ENCODE data around the gene RUNX2. TPM values are rescaled to one million over a fixed set of nuclear protein-coding genes. Genes with fewer than 3 reads are reported as not detected.

The RUNX2 gene
- polyA plus RNA-seq, 1 donor from 2014 or later, result not detected

- Histone ChIP-seq H3K4me2 (ENCODE audit: low read length) (no peak overlapping the region), H3K27ac (ENCODE audit: low read length) (no peak overlapping the region), H4K20me1 (ENCODE audit: insufficient read depth) (no peaks in the 10 kb centered on the region), H3K9me3 (ENCODE audit: low read length) (no peaks in the 10 kb centered on the region), H3K79me2 (replicated peaks; ENCODE audit: insufficient read depth, low read length) (no peaks in the 10 kb centered on the region), H3K9me2 (ENCODE audit: insufficient read depth, low read length) (no peaks in the 10 kb centered on the region), H2AFZ (ENCODE audit: low read depth, low read length) (no peak overlapping the region), H3K27me3 (ENCODE audit: insufficient read depth, low read depth, low read length) (no peaks in the 10 kb centered on the region), H3K9ac (ENCODE audit: low read length) (no peak overlapping the region), H3K4me3 (ENCODE audit: low read length) (no peak overlapping the region), H3K36me3 (ENCODE audit: insufficient read depth, low read length) (no peaks in the 10 kb centered on the region), H3F3A (ENCODE audit: insufficient read depth, low read length, poor library complexity, severe bottlenecking) (no peaks in the 10 kb centered on the region)
- TF ChIP-seq EP300 (conservative IDR thresholded peaks at IDR 0.05; ENCODE audit: poor library complexity, severe bottlenecking) (no peak), TAF1 (IDR thresholded peaks at IDR 0.05; ENCODE audit: low read depth) (no peak), POLR2AphosphoS5 (IDR thresholded peaks at IDR 0.05) (no peak), SMC3 (conservative IDR thresholded peaks at IDR 0.05; ENCODE audit: poor library complexity) (no peak), EZH2 (IDR thresholded peaks at IDR 0.05; ENCODE audit: borderline replicate concordance, insufficient read depth, low read length, poor library complexity, severe bottlenecking) (no peak), RAD21 (conservative IDR thresholded peaks at IDR 0.05) (no peak), MXI1 (conservative IDR thresholded peaks at IDR 0.05; ENCODE audit: poor library complexity, severe bottlenecking) (no peak)
- TF ChIP-seq, protein P1, sequence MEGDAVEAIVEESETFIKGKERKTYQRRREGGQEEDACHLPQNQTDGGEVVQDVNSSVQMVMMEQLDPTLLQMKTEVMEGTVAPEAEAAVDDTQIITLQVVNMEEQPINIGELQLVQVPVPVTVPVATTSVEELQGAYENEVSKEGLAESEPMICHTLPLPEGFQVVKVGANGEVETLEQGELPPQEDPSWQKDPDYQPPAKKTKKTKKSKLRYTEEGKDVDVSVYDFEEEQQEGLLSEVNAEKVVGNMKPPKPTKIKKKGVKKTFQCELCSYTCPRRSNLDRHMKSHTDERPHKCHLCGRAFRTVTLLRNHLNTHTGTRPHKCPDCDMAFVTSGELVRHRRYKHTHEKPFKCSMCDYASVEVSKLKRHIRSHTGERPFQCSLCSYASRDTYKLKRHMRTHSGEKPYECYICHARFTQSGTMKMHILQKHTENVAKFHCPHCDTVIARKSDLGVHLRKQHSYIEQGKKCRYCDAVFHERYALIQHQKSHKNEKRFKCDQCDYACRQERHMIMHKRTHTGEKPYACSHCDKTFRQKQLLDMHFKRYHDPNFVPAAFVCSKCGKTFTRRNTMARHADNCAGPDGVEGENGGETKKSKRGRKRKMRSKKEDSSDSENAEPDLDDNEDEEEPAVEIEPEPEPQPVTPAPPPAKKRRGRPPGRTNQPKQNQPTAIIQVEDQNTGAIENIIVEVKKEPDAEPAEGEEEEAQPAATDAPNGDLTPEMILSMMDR (IDR thresholded peaks at IDR 0.05; ENCODE audit: poor library complexity, severe bottlenecking), result no peak
- TF ChIP-seq, protein P2, sequence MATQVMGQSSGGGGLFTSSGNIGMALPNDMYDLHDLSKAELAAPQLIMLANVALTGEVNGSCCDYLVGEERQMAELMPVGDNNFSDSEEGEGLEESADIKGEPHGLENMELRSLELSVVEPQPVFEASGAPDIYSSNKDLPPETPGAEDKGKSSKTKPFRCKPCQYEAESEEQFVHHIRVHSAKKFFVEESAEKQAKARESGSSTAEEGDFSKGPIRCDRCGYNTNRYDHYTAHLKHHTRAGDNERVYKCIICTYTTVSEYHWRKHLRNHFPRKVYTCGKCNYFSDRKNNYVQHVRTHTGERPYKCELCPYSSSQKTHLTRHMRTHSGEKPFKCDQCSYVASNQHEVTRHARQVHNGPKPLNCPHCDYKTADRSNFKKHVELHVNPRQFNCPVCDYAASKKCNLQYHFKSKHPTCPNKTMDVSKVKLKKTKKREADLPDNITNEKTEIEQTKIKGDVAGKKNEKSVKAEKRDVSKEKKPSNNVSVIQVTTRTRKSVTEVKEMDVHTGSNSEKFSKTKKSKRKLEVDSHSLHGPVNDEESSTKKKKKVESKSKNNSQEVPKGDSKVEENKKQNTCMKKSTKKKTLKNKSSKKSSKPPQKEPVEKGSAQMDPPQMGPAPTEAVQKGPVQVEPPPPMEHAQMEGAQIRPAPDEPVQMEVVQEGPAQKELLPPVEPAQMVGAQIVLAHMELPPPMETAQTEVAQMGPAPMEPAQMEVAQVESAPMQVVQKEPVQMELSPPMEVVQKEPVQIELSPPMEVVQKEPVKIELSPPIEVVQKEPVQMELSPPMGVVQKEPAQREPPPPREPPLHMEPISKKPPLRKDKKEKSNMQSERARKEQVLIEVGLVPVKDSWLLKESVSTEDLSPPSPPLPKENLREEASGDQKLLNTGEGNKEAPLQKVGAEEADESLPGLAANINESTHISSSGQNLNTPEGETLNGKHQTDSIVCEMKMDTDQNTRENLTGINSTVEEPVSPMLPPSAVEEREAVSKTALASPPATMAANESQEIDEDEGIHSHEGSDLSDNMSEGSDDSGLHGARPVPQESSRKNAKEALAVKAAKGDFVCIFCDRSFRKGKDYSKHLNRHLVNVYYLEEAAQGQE (IDR thresholded peaks at IDR 0.05; ENCODE audit: borderline replicate concordance), result no peak
These were observed 351.5 kb downstream of the RUNX2 start for GRCh38 chr6:45679631-45680030.

GRCh38 chr6:45681860-45682511 is 353.9 kb downstream of the RUNX2 start:
- Histone ChIP-seq H4K20me1 (ENCODE audit: insufficient read depth) (no peaks in the 10 kb centered on the region), H3K9me2 (ENCODE audit: insufficient read depth, low read length) (no peaks in the 10 kb centered on the region), H3K27me3 (ENCODE audit: insufficient read depth, low read depth, low read length) (no peaks in the 10 kb centered on the region), H3K27ac (ENCODE audit: low read length) (no peak overlapping the region), H3K9ac (ENCODE audit: low read length) (no peak overlapping the region), H3K4me3 (ENCODE audit: low read length) (no peak overlapping the region), H3F3A (ENCODE audit: insufficient read depth, low read length, poor library complexity, severe bottlenecking) (no peaks in the 10 kb centered on the region), H3K36me3 (ENCODE audit: insufficient read depth, low read length) (no peaks in the 10 kb centered on the region), H3K4me2 (ENCODE audit: low read length) (no peak overlapping the region), H3K9me3 (ENCODE audit: low read length) (no peaks in the 10 kb centered on the region), H2AFZ (ENCODE audit: low read depth, low read length) (no peak overlapping the region), H3K79me2 (replicated peaks; ENCODE audit: insufficient read depth, low read length) (no peaks in the 10 kb centered on the region)
- TF ChIP-seq TAF1 (IDR thresholded peaks at IDR 0.05; ENCODE audit: low read depth), result no peak
- TF ChIP-seq EZH2 (IDR thresholded peaks at IDR 0.05; ENCODE audit: borderline replicate concordance, insufficient read depth, low read length, poor library complexity, severe bottlenecking), result no peak
- TF ChIP-seq EP300 (conservative IDR thresholded peaks at IDR 0.05; ENCODE audit: poor library complexity, severe bottlenecking), result no peak
- TF ChIP-seq RAD21 (conservative IDR thresholded peaks at IDR 0.05), result no peak
- TF ChIP-seq, protein P1 (IDR thresholded peaks at IDR 0.05; ENCODE audit: poor library complexity, severe bottlenecking), result no peak
- no peak for TF ChIP-seq POLR2AphosphoS5 (IDR thresholded peaks at IDR 0.05)
- TF ChIP-seq SMC3 (conservative IDR thresholded peaks at IDR 0.05; ENCODE audit: poor library complexity), result no peak
- no peak for TF ChIP-seq MXI1 (conservative IDR thresholded peaks at IDR 0.05; ENCODE audit: poor library complexity, severe bottlenecking)
- TF ChIP-seq, protein P2 (IDR thresholded peaks at IDR 0.05; ENCODE audit: borderline replicate concordance), result no peak
